ENCODE measurements around the gene PCGF3. TPM values are rescaled to one million over a fixed set of nuclear protein-coding genes. Genes with fewer than 3 reads are reported as not detected.

The PCGF3 gene
- total and polyA plus RNA-seq, 9 of the 15 experiments (the other 6 are each of a cell fraction or from before 2014, with no cell fraction given), result 2.6 to 46.1 (median 20.3) TPM

- TF ChIP-seq RBBP5 (IDR thresholded peaks at IDR 0.05; ENCODE audit: borderline replicate concordance, insufficient read depth, low read length, poor library complexity, severe bottlenecking), result peak; percentile 47
- TF ChIP-seq E2F4 (CRISPR knock-in tag; IDR thresholded peaks at IDR 0.05; ENCODE audit: low read depth), result no peak
- TF ChIP-seq CCNT2 (IDR thresholded peaks at IDR 0.05; ENCODE audit: borderline replicate concordance, extremely low read depth, insufficient read length, low read depth, low read length), result no peak
- TF ChIP-seq TCF3 (CRISPR knock-in tag; IDR thresholded peaks at IDR 0.05), result no peak
- TF ChIP-seq ZNF354B (CRISPR knock-in tag; IDR thresholded peaks at IDR 0.05), result no peak
- TF ChIP-seq TSC22D4 (tag; IDR thresholded peaks at IDR 0.05), result no peak
- no peak for TF ChIP-seq ZBTB40 (IDR thresholded peaks at IDR 0.05)
- no peak for TF ChIP-seq ZBTB40 (CRISPR knock-in tag; IDR thresholded peaks at IDR 0.05)
- TF ChIP-seq, protein P1, sequence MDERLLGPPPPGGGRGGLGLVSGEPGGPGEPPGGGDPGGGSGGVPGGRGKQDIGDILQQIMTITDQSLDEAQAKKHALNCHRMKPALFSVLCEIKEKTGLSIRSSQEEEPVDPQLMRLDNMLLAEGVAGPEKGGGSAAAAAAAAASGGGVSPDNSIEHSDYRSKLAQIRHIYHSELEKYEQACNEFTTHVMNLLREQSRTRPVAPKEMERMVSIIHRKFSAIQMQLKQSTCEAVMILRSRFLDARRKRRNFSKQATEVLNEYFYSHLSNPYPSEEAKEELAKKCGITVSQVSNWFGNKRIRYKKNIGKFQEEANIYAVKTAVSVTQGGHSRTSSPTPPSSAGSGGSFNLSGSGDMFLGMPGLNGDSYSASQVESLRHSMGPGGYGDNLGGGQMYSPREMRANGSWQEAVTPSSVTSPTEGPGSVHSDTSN (CRISPR knock-in tag; IDR thresholded peaks at IDR 0.05; ENCODE audit: low read depth), result no peak
- TF ChIP-seq, protein P1 (tag; conservative IDR thresholded peaks at IDR 0.05; ENCODE audit: low read depth), result peak; percentile 90
- TF ChIP-seq CHD1 (IDR thresholded peaks at IDR 0.05; ENCODE audit: low read length), result no peak
- TF ChIP-seq NFRKB (IDR thresholded peaks at IDR 0.05; ENCODE audit: low read depth), result no peak
- no peak for TF ChIP-seq NRF1 (conservative IDR thresholded peaks at IDR 0.05 in 1 of 2, IDR thresholded peaks at IDR 0.05 in 1 of 2)
- TF ChIP-seq ZZZ3 (IDR thresholded peaks at IDR 0.05), result no peak
- no peak for TF ChIP-seq HSF4 (CRISPR knock-in tag; IDR thresholded peaks at IDR 0.05; ENCODE audit: borderline replicate concordance)
- no peak for TF ChIP-seq PRPF4 (IDR thresholded peaks at IDR 0.05; ENCODE audit: insufficient read depth, low read depth, low read length, poor library complexity, severe bottlenecking)
These were observed 20.7 kb downstream of the PCGF3 start (continued) for GRCh38 chr4:726235-726787.

All from K562 (cell line).